Stimulated activated memory B cell treated with anti-CD40 and anti-IgM and Interleukin-4, amounts not matched to agents 10 μg/mL and 1 μg/mL and 100 μg/mL, for 72 hours (primary cell): ENCODE measurements around the gene ST14.
"Not testable (repeated sequence)": the region's sequence is repeated elsewhere in the genome, so short reads cannot be mapped to it uniquely, and the experiment has no call there.

Experiments
- ATAC-seq: fragments of 150-1000 bp; cut with Tn5 transposase; 2 replicates; pipeline ENCODE4 v1.10.0; 2021
- H3K27ac Mint-ChIP-seq: one replicate; pipeline ENCODE4 v1.8.0; 2022; ENCODE audit warnings: mild to moderate bottlenecking, mixed read lengths
- H3K27me3 Mint-ChIP-seq: one replicate; pipeline ENCODE4 v1.8.0; 2022; ENCODE audit warnings: mixed read lengths
- H3K36me3 Mint-ChIP-seq: one replicate; pipeline ENCODE4 v1.8.0; 2022; ENCODE audit warnings: mixed read lengths
- H3K4me1 Mint-ChIP-seq: one replicate; pipeline ENCODE4 v1.8.0; 2022; ENCODE audit warnings: mixed read lengths
- H3K4me3 Mint-ChIP-seq: one replicate; pipeline ENCODE4 v1.8.0; 2022; ENCODE audit warnings: mild to moderate bottlenecking, moderate library complexity, mixed read lengths
- H3K9me3 Mint-ChIP-seq: one replicate; pipeline ENCODE4 v1.8.0; 2022; ENCODE audit warnings: mixed read lengths

Gene ST14

GRCh38 chr11:130187096-130187495 is 27.5 kb downstream of the ST14 start:
- H3K27me3 Mint-ChIP-seq = no peaks in the 10 kb centered on the region
- peaks cover 40% of the 10 kb centered on the region for H3K4me1 Mint-ChIP-seq
- no peak overlapping the region for H3K27ac Mint-ChIP-seq
- no peaks in the 10 kb centered on the region for H3K9me3 Mint-ChIP-seq
- H3K4me3 Mint-ChIP-seq = no peak overlapping the region
- ATAC-seq = no peak
- H3K36me3 Mint-ChIP-seq = peaks cover 24% of the 10 kb centered on the region

GRCh38 chr11:130188047-130188446 is 28.5 kb downstream of the ST14 start:
- Mint-ChIP-seq H3K4me3 (no peak overlapping the region), H3K27me3 (no peaks in the 10 kb centered on the region), H3K4me1 (peaks cover 35% of the 10 kb centered on the region), H3K36me3 (peaks cover 24% of the 10 kb centered on the region), H3K27ac (peak overlapping the region; percentile 32), H3K9me3 (no peaks in the 10 kb centered on the region)
- no peak for ATAC-seq

- no peak for ATAC-seq
- no peaks in the 10 kb centered on the region for H3K9me3 Mint-ChIP-seq
- no peaks in the 10 kb centered on the region for H3K27me3 Mint-ChIP-seq
- peaks cover 35% of the 10 kb centered on the region for H3K4me1 Mint-ChIP-seq
- peaks cover 24% of the 10 kb centered on the region for H3K36me3 Mint-ChIP-seq
- peak overlapping the region; percentile 32 for H3K27ac Mint-ChIP-seq
- H3K4me3 Mint-ChIP-seq = no peak overlapping the region
These were observed 29.2 kb downstream of the ST14 start for GRCh38 chr11:130188585-130189347.

- Mint-ChIP-seq H3K36me3 (peaks cover 28% of the 10 kb centered on the region), H3K4me1 (peaks cover 31% of the 10 kb centered on the region), H3K9me3 (no peaks in the 10 kb centered on the region), H3K27ac (peak overlapping the region; percentile 32), H3K27me3 (no peaks in the 10 kb centered on the region), H3K4me3 (no peak overlapping the region)
- no peak for ATAC-seq
These were observed 30.1 kb downstream of the ST14 start for GRCh38 chr11:130189492-130190210.

GRCh38 chr11:130190371-130190881 is 30.8 kb downstream of the ST14 start:
- Mint-ChIP-seq H3K4me3 (no peak overlapping the region), H3K4me1 (peaks cover 24% of the 10 kb centered on the region), H3K27ac (no peak overlapping the region), H3K9me3 (no peaks in the 10 kb centered on the region), H3K27me3 (no peaks in the 10 kb centered on the region), H3K36me3 (peaks cover 36% of the 10 kb centered on the region)
- ATAC-seq = no peak

- Mint-ChIP-seq H3K9me3 (no peaks in the 10 kb centered on the region), H3K36me3 (peaks cover 47% of the 10 kb centered on the region)
These were observed 32.3 kb downstream of the ST14 start for GRCh38 chr11:130191896-130192295.

GRCh38 chr11:130192845-130193267 is 33.3 kb downstream of the ST14 start:
- Mint-ChIP-seq H3K27ac (no peak overlapping the region), H3K9me3 (no peaks in the 10 kb centered on the region), H3K36me3 (peaks cover 47% of the 10 kb centered on the region), H3K4me3 (no peak overlapping the region), H3K27me3 (no peaks in the 10 kb centered on the region), H3K4me1 (peaks cover 8% of the 10 kb centered on the region)
- ATAC-seq = no peak

More at GRCh38 chr11:130191896-130192295, 32.3 kb downstream of the ST14 start:
- H3K27me3 Mint-ChIP-seq = no peaks in the 10 kb centered on the region
- peaks cover 14% of the 10 kb centered on the region for H3K4me1 Mint-ChIP-seq
- ATAC-seq = no peak
- H3K27ac Mint-ChIP-seq = no peak overlapping the region
- no peak overlapping the region for H3K4me3 Mint-ChIP-seq

GRCh38 chr11:130193551-130193950 is 34.0 kb downstream of the ST14 start:
- not testable (repeated sequence) for ATAC-seq, H3K9me3 Mint-ChIP-seq

GRCh38 chr11:130194241-130195023 is 34.9 kb downstream of the ST14 start:
- Mint-ChIP-seq H3K27me3 (no peaks in the 10 kb centered on the region), H3K36me3 (peaks cover 47% of the 10 kb centered on the region), H3K4me1 (no peaks in the 10 kb centered on the region), H3K27ac (no peak overlapping the region), H3K9me3 (no peaks in the 10 kb centered on the region), H3K4me3 (no peak overlapping the region)
- ATAC-seq = no peak

More at GRCh38 chr11:130193551-130193950, 34.0 kb downstream of the ST14 start:
- H3K27ac Mint-ChIP-seq, H3K4me1 Mint-ChIP-seq, H3K4me3 Mint-ChIP-seq, H3K27me3 Mint-ChIP-seq: not testable (repeated sequence)
- H3K36me3 Mint-ChIP-seq = peaks cover 47% of the 10 kb centered on the region

GRCh38 chr11:130197386-130198035 is 37.9 kb downstream of the ST14 start:
- Mint-ChIP-seq H3K27ac (no peak overlapping the region), H3K9me3 (no peaks in the 10 kb centered on the region), H3K4me1 (peaks cover 19% of the 10 kb centered on the region), H3K27me3 (no peaks in the 10 kb centered on the region), H3K4me3 (no peak overlapping the region), H3K36me3 (peaks cover 57% of the 10 kb centered on the region)
- ATAC-seq = no peak

- no peaks in the 10 kb centered on the region for H3K9me3 Mint-ChIP-seq
- no peak overlapping the region for H3K27ac Mint-ChIP-seq
- no peak overlapping the region for H3K4me3 Mint-ChIP-seq
- peaks cover 26% of the 10 kb centered on the region for H3K4me1 Mint-ChIP-seq
- H3K27me3 Mint-ChIP-seq = no peaks in the 10 kb centered on the region
- no peak for ATAC-seq
- peaks cover 62% of the 10 kb centered on the region for H3K36me3 Mint-ChIP-seq
These were observed 38.7 kb downstream of the ST14 start for GRCh38 chr11:130198292-130198691.

- H3K4me1 Mint-ChIP-seq = peaks cover 32% of the 10 kb centered on the region
- no peak for ATAC-seq
- H3K36me3 Mint-ChIP-seq = peaks cover 67% of the 10 kb centered on the region
- H3K27me3 Mint-ChIP-seq = no peaks in the 10 kb centered on the region
- H3K4me3 Mint-ChIP-seq = no peak overlapping the region
- no peaks in the 10 kb centered on the region for H3K9me3 Mint-ChIP-seq
- H3K27ac Mint-ChIP-seq = no peak overlapping the region
These were observed 39.4 kb downstream of the ST14 start for GRCh38 chr11:130198964-130199363.

- H3K9me3 Mint-ChIP-seq = no peaks in the 10 kb centered on the region
- H3K27me3 Mint-ChIP-seq = no peaks in the 10 kb centered on the region
- H3K4me1 Mint-ChIP-seq = peaks cover 32% of the 10 kb centered on the region
- H3K4me3 Mint-ChIP-seq = no peak overlapping the region
- no peak for ATAC-seq
- H3K36me3 Mint-ChIP-seq = peaks cover 65% of the 10 kb centered on the region
- H3K27ac Mint-ChIP-seq = no peak overlapping the region
These were observed 40.2 kb downstream of the ST14 start for GRCh38 chr11:130199792-130200191.

- peak overlapping the region; percentile 38 for H3K27ac Mint-ChIP-seq
- peaks cover 62% of the 10 kb centered on the region for H3K36me3 Mint-ChIP-seq
- H3K4me1 Mint-ChIP-seq = peaks cover 32% of the 10 kb centered on the region
- ATAC-seq = no peak
- no peaks in the 10 kb centered on the region for H3K27me3 Mint-ChIP-seq
- no peak overlapping the region for H3K4me3 Mint-ChIP-seq
- no peaks in the 10 kb centered on the region for H3K9me3 Mint-ChIP-seq
These were observed 41.4 kb downstream of the ST14 start for GRCh38 chr11:130201026-130201425.
